Left ventricle myocardium inferior (tissue), 1 donor: ENCODE data around the gene GBX1. TPM values are rescaled to one million over a fixed set of nuclear protein-coding genes. Genes with fewer than 3 reads are reported as not detected.

Experiments used
- DNase-seq: peaks from one replicate; pipeline ENCODE4 v3.0.0-alpha.2; 2020
- H3K27ac ChIP-seq: fragments of 200-600 bp; replicated peaks from 2 replicates; pipeline ENCODE4 v1.8.0; 2021
- H3K27me3 ChIP-seq: fragments of 200-600 bp; 2 replicates; pipeline ENCODE4 v1.8.0; 2021; ENCODE audit warnings: low read depth
- H3K36me3 ChIP-seq: fragments of 200-600 bp; 2 replicates; pipeline ENCODE4 v1.8.0; 2021
- H3K4me1 ChIP-seq: fragments of 200-600 bp; 2 replicates; pipeline ENCODE4 v1.8.0; 2021
- H3K4me3 ChIP-seq: fragments of 200-600 bp; 2 replicates; pipeline ENCODE4 v1.8.0; 2021; ENCODE audit warnings: mild to moderate bottlenecking, moderate library complexity
- H3K9me3 ChIP-seq: fragments of 200-600 bp; replicated peaks from 2 replicates; pipeline ENCODE4 v1.8.0; 2021
- CTCF ChIP-seq: fragments of 200-600 bp; IDR thresholded peaks from 2 replicates; pipeline ENCODE4 v1.8.0; 2021; ENCODE audit warnings: antibody characterized with exemption, mild to moderate bottlenecking, borderline replicate concordance
- intact Hi-C: fragments of 100-400 bp; cut with micrococcal nuclease; formaldehyde crosslinking; loops from one replicate; pipeline ENCODE4 v1.11.0; 2022
- total RNA-seq: library from RNA; stranded (reverse); fragmentation: NEBNext Ultra II Directional; extraction: Animal tissue kit (Norgen Biotek cat#: 25700); gene quantifications from one replicate; pipeline ENCODE4 v1.2.1, GENCODE V29; 2021
- donor health status: DM: no; HTN: yes; CAD: no; lungs with severe emphysema.

The GBX1 gene
- total RNA-seq, 1 donor from 2014 or later = 1.9 TPM

GRCh38 chr7:151116603-151117440, 50.7 kb downstream of the GBX1 start:
- DNase-seq = no peak
- H3K9me3 ChIP-seq = no peaks in the 10 kb centered on the region

GRCh38 chr7:151115836-151116418, 51.6 kb downstream of the GBX1 start:
- Histone ChIP-seq H3K9me3 (no peaks in the 10 kb centered on the region), H3K36me3 (peaks cover 35% of the 10 kb centered on the region), H3K4me3 (peak overlapping the region; percentile 44), H3K27ac (no peak overlapping the region), H3K4me1 (peaks cover 24% of the 10 kb centered on the region), H3K27me3 (no peaks in the 10 kb centered on the region)
- intact Hi-C loops = no loop called here
- no peak for TF ChIP-seq CTCF
- DNase-seq = no peak

More at GRCh38 chr7:151116603-151117440, 50.7 kb downstream of the GBX1 start:
- Histone ChIP-seq H3K4me3 (no peak overlapping the region), H3K27ac (no peak overlapping the region), H3K27me3 (no peaks in the 10 kb centered on the region), H3K36me3 (peaks cover 44% of the 10 kb centered on the region), H3K4me1 (peaks cover 19% of the 10 kb centered on the region)
- no peak for TF ChIP-seq CTCF
- intact Hi-C loops = no loop called here

GRCh38 chr7:151115121-151115835, 52.2 kb downstream of the GBX1 start:
- H3K27ac ChIP-seq = no peak overlapping the region
- H3K9me3 ChIP-seq = no peaks in the 10 kb centered on the region
- no peaks in the 10 kb centered on the region for H3K27me3 ChIP-seq
- H3K4me1 ChIP-seq = peaks cover 31% of the 10 kb centered on the region
- peaks cover 29% of the 10 kb centered on the region for H3K36me3 ChIP-seq
- TF ChIP-seq CTCF = no peak
- no peak for DNase-seq
- intact Hi-C loops = no loop called here
- peak overlapping the region; percentile 44 for H3K4me3 ChIP-seq

GRCh38 chr7:151114151-151115090, 53.1 kb downstream of the GBX1 start:
- Histone ChIP-seq H3K9me3 (no peaks in the 10 kb centered on the region), H3K4me3 (peak overlapping the region; percentile 44), H3K27me3 (no peaks in the 10 kb centered on the region), H3K4me1 (peaks cover 37% of the 10 kb centered on the region), H3K27ac (no peak overlapping the region), H3K36me3 (peaks cover 20% of the 10 kb centered on the region)
- intact Hi-C loops = no loop called here
- no peak for DNase-seq
- no peak for TF ChIP-seq CTCF
